CD4-positive, CD25-positive, alpha-beta regulatory T cell (primary cell): ENCODE results near the gene NDRG2. TPM values are rescaled to one million over a fixed set of nuclear protein-coding genes. Genes with fewer than 3 reads are reported as not detected.

ENCODE experiments used
- ATAC-seq, 2 donors: fragments of 150-1000 bp; cut with Tn5 transposase; one replicate each; pipeline ENCODE4 v1.10.0; 2021; ENCODE audit warnings: low read depth in 2 of 2, moderate number of reproducible peaks in 2 of 2, moderate library complexity in 1 of 2
- DNase-seq, 3 donors: peaks; one replicate each; pipeline versions ENCODE4 v3.0.0 to v3.0.0-alpha.2; 2012 to 2022; ENCODE audit warnings: mixed read lengths in 1 of 3
- H3K27ac ChIP-seq: one replicate; pipeline ENCODE4 v1.7.0; 2013; ENCODE audit warnings: mild to moderate bottlenecking, low read length; ENCODE audit not compliant: insufficient read depth, poor library complexity, severe bottlenecking
- H3K27me3 ChIP-seq: one replicate; pipeline ENCODE4 v1.7.0; 2013; ENCODE audit warnings: low read length; ENCODE audit not compliant: control insufficient read depth, insufficient read depth
- H3K36me3 ChIP-seq: one replicate; pipeline ENCODE4 v1.7.0; 2013; ENCODE audit warnings: mild to moderate bottlenecking, low read length, moderate library complexity; ENCODE audit not compliant: control insufficient read depth, insufficient read depth
- H3K4me1 ChIP-seq: 2 replicates; pipeline ENCODE4 v1.7.0; 2013; ENCODE audit warnings: mild to moderate bottlenecking, low read length; ENCODE audit not compliant: insufficient read depth, control insufficient read depth, poor library complexity, severe bottlenecking
- H3K4me3 ChIP-seq: one replicate; pipeline ENCODE4 v1.7.0; 2013; ENCODE audit warnings: low read depth, mild to moderate bottlenecking, low read length, moderate library complexity
- H3K9me3 ChIP-seq, 2 experiments: 1 replicate in 1 of 2; 2 replicates in 1 of 2; pipeline ENCODE4 v1.7.0; 2013; ENCODE audit warnings: low read length in 2 of 2, mild to moderate bottlenecking in 1 of 2, moderate library complexity in 1 of 2; ENCODE audit not compliant: control insufficient read depth in 2 of 2
- H3K27ac Mint-ChIP-seq, 3 donors: one replicate each; pipeline ENCODE4 v1.8.0; 2020 to 2022; ENCODE audit warnings: mild to moderate bottlenecking in 3 of 3, mixed read lengths in 3 of 3, moderate library complexity in 2 of 3
- H3K27me3 Mint-ChIP-seq: one replicate; pipeline ENCODE4 v1.8.0; 2022; ENCODE audit warnings: mild to moderate bottlenecking, mixed read lengths
- H3K36me3 Mint-ChIP-seq: one replicate; pipeline ENCODE4 v1.8.0; 2020; ENCODE audit warnings: mixed read lengths
- H3K4me1 Mint-ChIP-seq, 4 donors: one replicate each; pipeline ENCODE4 v1.8.0; 2020 to 2022; ENCODE audit warnings: mixed read lengths in 4 of 4, mild to moderate bottlenecking in 1 of 4
- H3K4me3 Mint-ChIP-seq, 4 donors: one replicate each; pipeline ENCODE4 v1.8.0; 2020 to 2022; ENCODE audit warnings: mild to moderate bottlenecking in 4 of 4, mixed read lengths in 4 of 4, moderate library complexity in 3 of 4
- H3K9me3 Mint-ChIP-seq, 7 donors: one replicate each; pipeline ENCODE4 v1.8.0; 2020 to 2022; ENCODE audit warnings: mixed read lengths in 7 of 7, mild to moderate bottlenecking in 3 of 7, moderate library complexity in 2 of 7
- polyA plus RNA-seq, 4 donors: library from polyadenylated mRNA; unstranded; fragments of 300-500 nt; fragmentation: Illumina TruSeq; gene quantifications; one replicate each; pipeline ENCODE4 v1.2.3, GENCODE V29; 2021
- total RNA-seq: library from RNA; stranded (reverse); gene quantifications from one replicate; pipeline ENCODE4 v1.2.3, GENCODE V29; 2022

The NDRG2 gene
- total and polyA plus RNA-seq, 5 donors from 2014 or later = 13.3 to 19.6 (median 17.2) TPM

DNA sequence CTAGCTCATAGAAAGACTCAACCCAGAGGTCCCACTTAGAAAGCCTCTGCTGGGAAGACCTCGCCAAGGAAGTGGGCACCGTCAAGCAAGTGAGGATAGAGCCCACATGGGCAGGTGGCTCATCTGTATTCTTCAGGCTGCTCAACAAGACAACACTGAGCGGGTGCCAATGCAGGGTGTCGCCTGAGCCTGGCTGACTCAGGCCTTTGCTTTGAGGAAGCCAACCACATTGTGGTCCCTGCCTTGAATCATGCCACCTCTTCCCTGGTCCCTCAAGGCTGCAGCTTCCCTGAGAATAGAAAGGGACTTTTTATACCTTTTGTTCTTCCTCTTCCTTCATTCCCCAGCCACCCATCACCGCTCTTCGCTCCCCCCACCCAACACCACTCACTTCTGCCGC lies 11.9 kb upstream of the NDRG2 start:
- Histone ChIP-seq H3K4me3 (no peak overlapping the region), H3K36me3 (no peaks in the 10 kb centered on the region), H3K4me1 (no peaks in the 10 kb centered on the region), H3K27ac (no peak overlapping the region), H3K27me3 (peaks cover 3% of the 10 kb centered on the region), H3K9me3 (no peaks in the 10 kb centered on the region)
- peak in 1 of 2 donors; percentile 29 for ATAC-seq
- Mint-ChIP-seq H3K27me3 (peaks cover 14% of the 10 kb centered on the region), H3K4me1 (no peaks in the 10 kb centered on the region), H3K27ac (peak overlapping the region in 1 of 3 donors; percentile 50), H3K36me3 (no peaks in the 10 kb centered on the region), H3K9me3 (peaks cover 0 to 1% (median 0%) of the 10 kb centered on the region in 7 donors), H3K4me3 (no peak overlapping the region)
- DNase-seq = no peak

DNA sequence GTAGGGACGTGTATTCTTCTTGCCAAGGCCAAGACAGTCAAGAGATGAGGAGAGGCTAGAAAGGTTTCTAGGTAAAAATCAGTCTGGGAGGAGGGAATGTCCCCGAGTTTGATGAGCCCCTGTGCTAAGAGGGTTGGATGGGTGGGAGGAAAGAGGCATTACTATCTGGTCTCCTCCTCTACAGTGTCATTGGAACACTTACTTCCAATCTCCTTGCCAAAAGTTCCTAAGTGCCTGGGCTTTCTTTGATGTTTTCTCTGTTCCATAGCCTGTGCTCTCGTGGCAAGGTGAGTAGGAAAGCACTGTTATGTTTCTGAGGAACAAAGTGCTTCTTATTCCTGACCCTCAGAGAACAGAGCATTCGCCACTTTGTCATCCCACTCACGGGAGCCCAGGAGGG lies 9.8 kb upstream of the NDRG2 start, which contains the start of gene RNASE13:
Gene RNASE13, minus strand, starts transcription at position 101 of the 400 bp plus-strand sequence. CDS start 519 bp downstream, outside the sequence.
- H3K4me3 ChIP-seq = no peak within 1 kb of the TSS
- DNase-seq = no peak
- Mint-ChIP-seq H3K4me1 (no peaks in the 10 kb centered on the region), H3K27ac (no peak within 1 kb of the TSS), H3K4me3 (no peak within 1 kb of the TSS), H3K27me3 (peaks cover 22% of the 10 kb centered on the region), H3K36me3 (no peaks in the 10 kb centered on the region), H3K9me3 (peaks cover 0 to 1% (median 0%) of the 10 kb centered on the region in 7 donors)
- H3K27ac ChIP-seq = no peak within 1 kb of the TSS
- H3K9me3 ChIP-seq = no peaks in the 10 kb centered on the region
- no peak for ATAC-seq
- no peaks in the 10 kb centered on the region for H3K4me1 ChIP-seq
- H3K36me3 ChIP-seq = no peaks in the 10 kb centered on the region
- peaks cover 3% of the 10 kb centered on the region for H3K27me3 ChIP-seq

DNA sequence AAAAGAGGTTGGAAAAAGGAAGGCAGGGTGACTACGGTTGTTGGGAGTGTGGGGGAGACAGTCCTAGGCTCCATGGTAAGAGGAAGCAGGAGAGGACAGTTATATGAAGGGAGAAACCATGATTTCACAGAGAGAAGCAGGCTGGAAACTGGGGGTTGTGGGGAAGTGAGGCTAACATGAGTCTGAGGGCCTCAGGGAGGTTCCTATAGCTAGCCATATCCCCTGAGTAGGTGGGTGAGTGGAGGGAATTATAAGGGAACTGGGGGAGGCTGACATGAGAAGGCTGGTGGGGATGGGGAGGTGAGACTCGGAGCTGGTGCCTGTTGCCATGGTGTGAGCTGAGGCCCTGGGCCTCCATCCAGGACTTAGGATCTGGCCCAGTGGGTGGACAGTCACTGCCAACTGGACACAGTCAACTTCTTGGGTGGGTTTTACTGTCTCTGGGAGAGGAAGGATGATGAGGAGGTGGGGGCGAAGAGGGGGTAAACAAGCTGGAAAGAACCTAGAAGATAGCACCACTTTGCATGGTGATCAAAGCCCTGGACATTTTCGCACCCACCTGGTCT lies 8.4 kb upstream of the NDRG2 start:
- Mint-ChIP-seq H3K27me3 (peaks cover 22% of the 10 kb centered on the region), H3K36me3 (no peaks in the 10 kb centered on the region), H3K4me3 (no peak overlapping the region), H3K9me3 (peaks cover 0 to 1% (median 0%) of the 10 kb centered on the region in 7 donors), H3K4me1 (no peaks in the 10 kb centered on the region), H3K27ac (no peak overlapping the region)
- no peak for ATAC-seq
- Histone ChIP-seq H3K9me3 (no peaks in the 10 kb centered on the region), H3K4me3 (no peak overlapping the region), H3K36me3 (no peaks in the 10 kb centered on the region), H3K27ac (no peak overlapping the region), H3K4me1 (no peaks in the 10 kb centered on the region), H3K27me3 (peaks cover 3% of the 10 kb centered on the region)
- DNase-seq = no peak

DNA sequence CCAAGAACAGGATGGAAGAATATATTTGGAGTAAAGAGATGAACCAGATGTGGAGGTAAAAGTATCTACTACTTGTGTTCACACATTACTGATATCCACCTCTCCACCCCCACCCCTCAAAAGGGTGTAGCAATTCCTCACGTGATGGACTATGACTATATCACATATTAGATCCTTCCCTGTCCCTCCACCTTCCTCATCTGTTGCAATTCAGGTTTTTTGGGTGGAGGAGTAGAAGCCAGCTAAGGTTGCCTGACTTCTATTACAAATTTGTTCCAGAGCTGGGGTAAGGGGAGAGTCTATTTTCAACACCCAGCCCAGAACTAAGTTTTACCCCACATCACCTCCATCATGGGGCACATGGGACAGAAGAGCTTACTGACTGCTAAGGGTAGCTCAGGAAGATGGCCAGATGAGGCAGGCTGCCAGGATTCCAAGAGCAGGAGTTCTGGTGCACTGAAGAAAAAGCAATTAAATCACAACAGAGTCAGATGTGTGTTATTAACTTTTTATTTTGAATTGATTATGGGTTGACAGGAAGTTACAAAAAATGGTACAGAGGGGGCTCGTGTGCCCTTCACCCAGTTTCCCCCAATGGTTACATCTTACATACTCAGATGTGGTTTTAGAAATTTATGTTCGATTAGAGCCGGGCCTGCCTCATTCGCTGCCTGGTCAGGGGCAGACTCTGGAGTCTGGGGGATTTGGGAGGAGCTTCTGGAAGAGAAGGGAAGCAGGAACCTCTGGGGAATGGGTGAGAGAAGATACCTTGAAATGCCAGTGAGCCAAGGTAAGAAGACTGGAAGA lies 7.7 kb upstream of the NDRG2 start:
- Mint-ChIP-seq H3K36me3 (no peaks in the 10 kb centered on the region), H3K4me3 (no peak overlapping the region), H3K27me3 (peaks cover 22% of the 10 kb centered on the region), H3K9me3 (peaks cover 0 to 1% (median 0%) of the 10 kb centered on the region in 7 donors), H3K27ac (no peak overlapping the region), H3K4me1 (no peaks in the 10 kb centered on the region)
- Histone ChIP-seq H3K4me3 (no peak overlapping the region), H3K27ac (no peak overlapping the region), H3K36me3 (no peaks in the 10 kb centered on the region), H3K27me3 (no peaks in the 10 kb centered on the region), H3K9me3 (no peaks in the 10 kb centered on the region), H3K4me1 (no peaks in the 10 kb centered on the region)
- DNase-seq (no peak), ATAC-seq (no peak)

DNA sequence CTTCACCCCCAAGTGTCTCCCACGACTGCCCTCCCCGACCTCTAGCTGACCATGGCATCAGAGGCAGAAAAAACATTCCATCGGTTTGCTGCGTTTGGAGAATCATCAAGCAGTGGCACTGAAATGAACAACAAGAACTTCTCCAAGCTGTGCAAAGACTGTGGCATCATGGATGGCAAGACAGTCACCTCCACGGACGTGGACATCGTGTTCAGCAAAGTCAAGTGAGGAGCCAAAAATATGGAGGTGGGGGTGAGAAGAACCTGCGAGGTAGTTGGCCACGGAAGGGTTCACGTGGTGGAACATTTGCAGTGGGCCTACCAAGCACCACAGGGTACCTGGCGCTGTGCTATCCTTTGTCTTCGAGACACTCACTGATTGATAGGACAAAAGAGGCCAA lies 5.7 kb upstream of the NDRG2 start:
- Histone ChIP-seq H3K36me3 (no peaks in the 10 kb centered on the region), H3K4me3 (no peak overlapping the region), H3K27ac (no peak overlapping the region), H3K27me3 (no peaks in the 10 kb centered on the region), H3K4me1 (no peaks in the 10 kb centered on the region), H3K9me3 (no peaks in the 10 kb centered on the region)
- H3K4me3 Mint-ChIP-seq = no peak overlapping the region
- no peak for DNase-seq
- H3K36me3 Mint-ChIP-seq = no peaks in the 10 kb centered on the region
- no peak overlapping the region for H3K27ac Mint-ChIP-seq
- ATAC-seq = no peak
- H3K27me3 Mint-ChIP-seq = peaks cover 22% of the 10 kb centered on the region
- H3K9me3 Mint-ChIP-seq = no peaks in the 10 kb centered on the region
- peaks cover 0 to 3% (median 0%) of the 10 kb centered on the region in 4 donors for H3K4me1 Mint-ChIP-seq

DNA sequence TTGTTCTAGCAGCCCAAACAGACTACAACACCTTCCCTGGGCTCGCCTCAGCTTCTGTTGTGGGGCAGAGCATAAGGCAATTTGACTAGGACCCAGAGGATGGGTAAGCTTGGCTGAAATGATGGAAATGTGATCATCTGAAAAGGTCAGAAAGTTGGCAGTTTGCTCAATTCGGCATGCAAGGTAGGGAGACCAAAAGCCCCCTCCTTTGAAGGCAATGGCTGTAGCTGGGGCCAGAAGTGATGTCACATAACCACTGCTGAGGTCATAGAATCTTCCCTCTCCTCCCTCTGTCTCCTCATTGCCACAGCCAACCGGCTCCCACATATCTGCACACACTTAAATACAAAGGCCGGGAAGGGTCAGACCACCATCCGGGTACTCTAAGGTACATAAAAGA lies 5.1 kb upstream of the NDRG2 start, which contains the start of gene TPPP2:
Gene TPPP2, plus strand, starts transcription at position 301 of the 400 bp plus-strand sequence. CDS start 365 bp downstream, outside the sequence.
- Histone ChIP-seq H3K4me3 (no peak within 1 kb of the TSS), H3K4me1 (peaks cover 3% of the 10 kb centered on the region), H3K27me3 (no peaks in the 10 kb centered on the region), H3K9me3 (no peaks in the 10 kb centered on the region), H3K36me3 (no peaks in the 10 kb centered on the region), H3K27ac (no peak within 1 kb of the TSS)
- Mint-ChIP-seq H3K27ac (no peak within 1 kb of the TSS), H3K4me1 (peaks cover 0 to 3% (median 0%) of the 10 kb centered on the region in 4 donors), H3K36me3 (no peaks in the 10 kb centered on the region), H3K4me3 (peak within 1 kb of the TSS in 1 of 4 donors; percentile 21), H3K27me3 (peaks cover 22% of the 10 kb centered on the region), H3K9me3 (no peaks in the 10 kb centered on the region)
- ATAC-seq (no peak), DNase-seq (no peak)

DNA sequence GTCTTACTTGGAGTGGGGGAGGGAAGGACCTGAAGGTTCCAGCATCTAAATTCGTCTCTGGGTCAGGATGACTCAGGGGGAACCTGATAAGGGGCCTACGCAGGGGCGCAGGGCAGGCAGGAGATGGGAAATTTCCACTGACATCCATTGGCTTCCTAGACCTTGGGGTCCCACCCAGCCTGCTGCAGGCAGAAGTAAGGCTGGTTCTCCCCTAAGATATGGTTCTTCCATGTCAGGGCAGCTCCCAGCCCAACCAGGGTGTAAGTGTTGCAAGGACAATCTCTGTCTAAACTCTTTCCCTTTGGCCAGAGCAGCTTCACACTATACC lies 2.1 kb upstream of the NDRG2 start:
- Histone ChIP-seq H3K27ac (no peak overlapping the region), H3K4me3 (no peak overlapping the region), H3K36me3 (no peaks in the 10 kb centered on the region), H3K4me1 (peaks cover 20% of the 10 kb centered on the region), H3K27me3 (peaks cover 3% of the 10 kb centered on the region), H3K9me3 (no peaks in the 10 kb centered on the region)
- peaks cover 4% of the 10 kb centered on the region for H3K36me3 Mint-ChIP-seq
- ATAC-seq (no peak), DNase-seq (no peak)
- peaks cover 26% of the 10 kb centered on the region for H3K27me3 Mint-ChIP-seq
- H3K9me3 Mint-ChIP-seq = no peaks in the 10 kb centered on the region
- peak overlapping the region; percentile 8 to 85 (median 32) for H3K27ac Mint-ChIP-seq
- H3K4me1 Mint-ChIP-seq = peaks cover 0 to 30% (median 12%) of the 10 kb centered on the region in 4 donors
- H3K4me3 Mint-ChIP-seq = peak overlapping the region; percentile 55 to 80 (median 68)
